HepG2 (cell line): ENCODE measurements around the gene GLIS1. TPM values are rescaled to one million over a fixed set of nuclear protein-coding genes. Genes with fewer than 3 reads are reported as not detected.

Source experiments
- ATAC-seq: fragments of 200-7000 bp; cut with Tn5 transposase; 3 replicates; pipeline ENCODE4 v1.9.1; 2020; ENCODE audit warnings: mild to moderate bottlenecking, moderate library complexity
- BruUV-seq: library from RNA; stranded (reverse); fragments of 400-500 nt; replicated peaks from 2 replicates; lab custom pipeline; 2021; lab: Mats Ljungman, UMichigan
- CTCF ChIA-PET: fragments of 300-600 bp; formaldehyde crosslinking; extraction: SDS; loops from one replicate; lab custom pipeline; 2021; ENCODE audit warnings: low total read pairs, inconsistent platforms, low intra/inter-chr PET ratio; lab: Yijun Ruan, JAX
- POLR2A ChIA-PET: fragments of 350-600 bp; sonication (Branson Sonifier 250); formaldehyde crosslinking; loops from one replicate; lab custom pipeline; 2020; ENCODE audit warnings: antibody characterized with exemption, inconsistent platforms; lab: Yijun Ruan, JAX
- DNase-seq: peaks from one replicate; pipeline ENCODE4 v3.0.0-alpha.2; 2015; ENCODE audit warnings: low spot score
- FAIRE-seq: peaks from 3 replicates; lab custom pipeline; 2011; peaks lifted over from hg19 to GRCh38; lab: Jason Lieb, UNC
- H2AFZ ChIP-seq: one replicate; pipeline ENCODE4 v1.6.1; 2011; ENCODE audit warnings: low read length, inconsistent platforms
- H3K27ac ChIP-seq: fragments of 300-600 bp; 3 replicates; pipeline ENCODE4 v1.8.0; 2011; ENCODE audit warnings: mixed run types, mild to moderate bottlenecking, mixed read lengths, low read length, inconsistent platforms; ENCODE audit not compliant: insufficient read depth; ENCODE audit errors: extremely low read length
- H3K27me3 ChIP-seq, 2 experiments: fragments of 200-600 bp in 1 of 2; 2 replicates in 1 of 2; 3 replicates in 1 of 2; pipeline versions ENCODE4 v1.6.0 to v1.8.0; 2011; ENCODE audit warnings: low read length in 2 of 2, mild to moderate bottlenecking in 2 of 2, moderate library complexity in 2 of 2, inconsistent platforms in 1 of 2; ENCODE audit not compliant: insufficient read depth in 2 of 2, control insufficient read depth in 1 of 2
- H3K36me3 ChIP-seq, 2 experiments: fragments of 200-600 bp in 1 of 2; replicated peaks in 1 of 2; 2 replicates in 1 of 2; 3 replicates in 1 of 2; pipeline versions ENCODE4 v1.5.1 to v1.8.0; 2011; ENCODE audit warnings: low read length in 2 of 2, inconsistent platforms in 1 of 2; ENCODE audit not compliant: insufficient read depth in 2 of 2, control insufficient read depth in 1 of 2
- H3K4me1 ChIP-seq: 2 replicates; pipeline ENCODE4 v1.5.1; 2012; ENCODE audit warnings: low read length, inconsistent platforms; ENCODE audit not compliant: insufficient read depth
- H3K4me2 ChIP-seq: 2 replicates; pipeline ENCODE4 v1.6.0; 2011; ENCODE audit warnings: low read depth, low read length, inconsistent platforms
- H3K4me3 ChIP-seq, 3 experiments: fragments of 200-600 bp in 1 of 3; sonication (generic), shearing (Covaris generic) in 1 of 3; replicated peaks in 1 of 3; 2 replicates each; pipeline ENCODE4 v1.5.1; 2011 to 2016; ENCODE audit warnings: low read length in 3 of 3, inconsistent platforms in 2 of 3, low read depth in 2 of 3, mild to moderate bottlenecking in 2 of 3, control low read depth in 1 of 3, mixed read lengths in 1 of 3; ENCODE audit not compliant: insufficient read depth in 1 of 3
- H3K79me2 ChIP-seq: one replicate; pipeline ENCODE4 v1.6.1; 2011; ENCODE audit warnings: low read length, inconsistent platforms; ENCODE audit not compliant: insufficient read depth
- H3K9ac ChIP-seq: 2 replicates; pipeline ENCODE4 v1.6.0; 2011; ENCODE audit warnings: mild to moderate bottlenecking, low read depth, low read length, inconsistent platforms; ENCODE audit not compliant: insufficient read depth
- H3K9me3 ChIP-seq: 2 replicates; pipeline ENCODE4 v1.5.1; 2012; ENCODE audit warnings: mild to moderate bottlenecking, low read length
- H4K20me1 ChIP-seq: 2 replicates; pipeline ENCODE4 v1.6.0; 2011; ENCODE audit warnings: inconsistent platforms, mild to moderate bottlenecking, low read length, moderate library complexity; ENCODE audit not compliant: insufficient read depth
- CBX2 ChIP-seq, 2 experiments: fragments of 200-600 bp in 1 of 2; sonication (generic); formaldehyde crosslinking in 1 of 2; IDR thresholded peaks; 2 replicates each; pipeline versions ENCODE4 v1.7.0 to v1.8.1; 2018 to 2022; ENCODE audit warnings: low read depth in 2 of 2, low read length in 1 of 2, mild to moderate bottlenecking in 1 of 2, missing genetic modification reagents in 1 of 2
- KDM3A ChIP-seq: IDR thresholded peaks from 2 replicates; pipeline ENCODE4 v1.6.1; 2018; ENCODE audit warnings: low read depth, missing compliant biosample characterization
- NFKBIZ ChIP-seq: IDR thresholded peaks from 2 replicates; pipeline ENCODE4 v1.6.1; 2018; ENCODE audit warnings: missing genetic modification reagents, missing compliant biosample characterization
- ZBTB7B ChIP-seq: sonication (generic); formaldehyde crosslinking; IDR thresholded peaks from 2 replicates; pipeline ENCODE4 v1.4.0; 2020; ENCODE audit warnings: missing genetic modification reagents
- ZHX2 ChIP-seq, 2 experiments: sonication (generic) in 1 of 2; formaldehyde crosslinking in 1 of 2; IDR thresholded peaks; 2 replicates each; pipeline versions ENCODE4 v1.6.1 to v1.9.0; 2014 to 2022; ENCODE audit warnings: antibody characterized with exemption in 1 of 2, borderline replicate concordance in 1 of 2, inconsistent platforms in 1 of 2, low read depth in 1 of 2, missing genetic modification reagents in 1 of 2
- WGBS: methylation state at CpG from one replicate; pipeline ENCODE4 v1.1.6; 2017; ENCODE audit warnings: low lambda C conversion rate; 5-methylcytosine and 5-hydroxymethylcytosine counted together
- in situ Hi-C: cut with HindIII; loops from 2 replicates; pipeline ENCODE4 v1.10.0; 2017; ENCODE audit warnings: low pct_unique_long_range_greater_than_20kb; ENCODE audit not compliant: extremely low pct_ligation_motif_present
- intact Hi-C: fragments of 100-400 bp; cut with micrococcal nuclease; formaldehyde crosslinking; loops from one replicate; pipeline ENCODE4 v1.10.0; 2022; ENCODE audit not compliant: unreplicated experiment
- polyA plus RNA-seq, 8 experiments: library from polyadenylated mRNA; depleted of rRNA in 3 of 8; stranded (reverse) in 7 of 8; unstranded in 1 of 8; fragments of >200 nt; fragmentation: Illumina TruSeq in 4 of 8; extraction: Trizol in 4 of 8; gene quantifications; 2 replicates each; pipeline versions ENCODE4 v1.2.1 to v1.2.3, GENCODE V29; 2011 to 2016; ENCODE audit warnings: low read depth in 4 of 8, missing spikeins in 1 of 8, mixed read lengths in 1 of 8; ENCODE audit not compliant: insufficient read depth in 1 of 8
- total RNA-seq, 5 experiments: library from RNA; depleted of rRNA; stranded (reverse); fragments of >200 nt; fragmentation: Illumina TruSeq; extraction: Trizol; gene quantifications; 2 replicates each; pipeline ENCODE4 v1.2.3, GENCODE V29; 2016; ENCODE audit warnings: low read depth in 1 of 5
- TF ChIP-seq, protein P1 (sequence below): IDR thresholded peaks from 2 replicates; pipeline ENCODE4 v1.6.1; 2018; ENCODE audit warnings: missing genetic modification reagents

Gene GLIS1
- total and polyA plus RNA-seq, 2 of the 13 experiments (the other 11 are each of a cell fraction or from before 2014, with no cell fraction given) = 0.03 TPM; not detected in 1

DNA sequence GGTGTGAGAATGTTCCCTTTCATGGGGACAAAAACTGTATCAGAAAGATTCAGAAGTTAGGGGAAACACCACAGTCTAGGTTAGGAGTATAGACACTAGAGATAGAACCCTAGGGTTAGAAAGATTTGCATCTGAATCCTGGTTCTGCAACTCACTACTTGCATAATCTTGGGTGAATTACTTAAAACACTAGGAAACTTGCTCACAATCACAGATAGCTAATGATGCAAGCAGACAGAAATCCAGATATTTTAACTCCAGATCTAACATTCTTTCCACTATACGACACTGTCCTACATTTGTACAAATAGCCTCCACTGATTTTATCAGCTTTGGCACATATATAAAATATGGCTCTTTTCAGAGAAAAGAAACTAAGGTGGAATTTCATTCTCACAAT, 30.8 kb upstream of the GLIS1 start:
- no peaks in the 10 kb centered on the region for H3K27me3 ChIP-seq
- H3K4me1 ChIP-seq = no peaks in the 10 kb centered on the region
- FAIRE-seq (no peak), ATAC-seq (no peak)
- H3K79me2 ChIP-seq = no peaks in the 10 kb centered on the region
- CTCF ChIA-PET = no interaction called here
- no peaks in the 10 kb centered on the region for H3K9me3 ChIP-seq
- no peak overlapping the region for H3K27ac ChIP-seq
- WGBS = 97% methylated on average over 1 of the region's 1 CpG
- H3K9ac ChIP-seq = no peak overlapping the region
- no TSS peak for BruUV-seq
- no peak overlapping the region for H3K4me3 ChIP-seq
- no peak overlapping the region for H3K4me2 ChIP-seq
- H4K20me1 ChIP-seq = no peaks in the 10 kb centered on the region; the same call in 1 of the 2 replicates
- POLR2A ChIA-PET = no interaction called here
- no peak overlapping the region for H2AFZ ChIP-seq
- H3K36me3 ChIP-seq = peaks cover 11 to 52% of the 10 kb centered on the region in 2 experiments
- TF ChIP-seq KDM3A (CRISPR knock-in tag) (no peak), CBX2 (IDR thresholded peaks at IDR 0.05; ENCODE audit: low read depth, low read length) (no peak), CBX2 (CRISPR knock-in tag; IDR thresholded peaks at IDR 0.05; ENCODE audit: low read depth) (no peak), NFKBIZ (CRISPR knock-in tag) (no peak), ZHX2 (IDR thresholded peaks at IDR 0.05; ENCODE audit: low read depth) (no peak), ZHX2 (CRISPR knock-in tag; IDR thresholded peaks at IDR 0.05; ENCODE audit: borderline replicate concordance) (no peak), ZBTB7B (no peak)
- TF ChIP-seq, protein P1, sequence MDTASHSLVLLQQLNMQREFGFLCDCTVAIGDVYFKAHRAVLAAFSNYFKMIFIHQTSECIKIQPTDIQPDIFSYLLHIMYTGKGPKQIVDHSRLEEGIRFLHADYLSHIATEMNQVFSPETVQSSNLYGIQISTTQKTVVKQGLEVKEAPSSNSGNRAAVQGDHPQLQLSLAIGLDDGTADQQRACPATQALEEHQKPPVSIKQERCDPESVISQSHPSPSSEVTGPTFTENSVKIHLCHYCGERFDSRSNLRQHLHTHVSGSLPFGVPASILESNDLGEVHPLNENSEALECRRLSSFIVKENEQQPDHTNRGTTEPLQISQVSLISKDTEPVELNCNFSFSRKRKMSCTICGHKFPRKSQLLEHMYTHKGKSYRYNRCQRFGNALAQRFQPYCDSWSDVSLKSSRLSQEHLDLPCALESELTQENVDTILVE (CRISPR knock-in tag) = no peak
- TF ChIP-seq, all 625 proteins: peak for 0
- DNase-seq = no peak
- in situ Hi-C loops = no loop called here
- intact Hi-C loops = no loop called here
